RWPE1 (cell line): ENCODE results near the gene MTREX.

ENCODE experiments used
- CTCF ChIA-PET: fragments of 350-600 bp; sonication (Branson Sonifier 250); formaldehyde crosslinking; extraction: SDS; loops from one replicate; lab custom pipeline; 2021; lab: Yijun Ruan, JAX
- POLR2A ChIA-PET: fragments of 400-600 bp; formaldehyde crosslinking; extraction: SDS; loops from one replicate; lab custom pipeline; 2020; ENCODE audit warnings: antibody characterized with exemption; ENCODE audit not compliant: low non-redundant PET; lab: Yijun Ruan, JAX
- DNase-seq: peaks from one replicate; pipeline ENCODE4 v3.0.0; 2012; ENCODE audit warnings: low spot score
- H3K27ac ChIP-seq: fragments of 450-650 bp; 2 replicates; pipeline ENCODE4 v1.5.1; 2017
- CTCF ChIP-seq: fragments of 450-650 bp; conservative IDR thresholded peaks from 2 replicates; pipeline ENCODE4 v1.5.1; 2017; ENCODE audit warnings: low read depth, mild to moderate bottlenecking

MTREX gene

DNA sequence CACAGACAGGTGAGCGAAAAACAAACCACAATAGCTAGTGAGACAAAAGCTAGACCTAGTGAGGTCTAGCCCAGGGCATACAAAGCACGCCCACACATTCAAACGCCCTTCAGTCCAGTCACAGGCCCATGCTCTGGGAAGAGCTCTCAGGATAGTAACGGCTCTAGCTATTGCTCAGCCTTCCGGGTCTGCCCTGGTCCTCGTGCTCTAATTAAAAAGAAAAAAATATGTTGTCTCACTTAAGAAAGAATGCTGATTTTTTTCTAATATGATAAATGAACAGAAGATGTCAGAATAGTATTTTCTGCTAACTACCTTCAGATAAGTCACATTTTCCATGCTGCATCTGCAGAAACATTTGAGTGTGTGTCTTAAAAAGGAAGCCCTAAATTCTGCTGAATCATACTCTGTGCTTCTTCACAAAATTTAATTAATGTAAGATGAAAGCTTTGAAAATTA lies 132.4 kb downstream of the MTREX start:
- no peak for TF ChIP-seq CTCF
- ChIA-PET CTCF (interaction anchor here (0.6 to 1.0 kb wide), 2 partner anchors 45 to 213 kb away, joined by 3 to 4 read pairs; no protein-coding TSS in a partner anchor), POLR2A (no interaction called here)
- DNase-seq = no peak
- no peak overlapping the region for H3K27ac ChIP-seq

GRCh38 chr5:55441107-55441771 lies 133.4 kb downstream of the MTREX start:
- POLR2A ChIA-PET = no interaction called here
- H3K27ac ChIP-seq = no peak overlapping the region
- CTCF ChIA-PET = interaction anchor here (0.6 to 1.0 kb wide), 2 partner anchors 44 to 119 kb away, joined by 3 to 5 read pairs; no protein-coding TSS in a partner anchor
- no peak for DNase-seq
- TF ChIP-seq CTCF = no peak

DNA sequence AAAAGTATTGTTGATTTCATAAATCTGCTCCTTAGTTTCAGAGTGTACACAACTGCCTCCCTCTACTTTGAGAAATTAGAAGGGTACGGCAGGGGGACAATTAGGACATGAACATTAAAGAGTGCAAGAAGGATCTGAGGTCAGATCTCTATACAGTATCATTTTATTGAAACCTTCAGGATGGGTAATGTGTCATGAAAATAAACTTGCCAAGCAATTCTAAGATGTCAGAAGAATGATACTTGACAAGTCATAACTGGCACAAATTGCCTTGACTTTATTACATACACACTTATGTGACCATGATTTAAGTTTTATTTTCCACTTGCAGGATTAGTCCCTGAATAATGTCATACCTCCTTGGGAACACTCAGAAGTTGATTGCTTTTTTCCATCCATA lies 134.2 kb downstream of the MTREX start:
- ChIA-PET CTCF (no interaction called here), POLR2A (no interaction called here)
- DNase-seq = no peak
- no peak for TF ChIP-seq CTCF
- H3K27ac ChIP-seq = no peak overlapping the region

DNA sequence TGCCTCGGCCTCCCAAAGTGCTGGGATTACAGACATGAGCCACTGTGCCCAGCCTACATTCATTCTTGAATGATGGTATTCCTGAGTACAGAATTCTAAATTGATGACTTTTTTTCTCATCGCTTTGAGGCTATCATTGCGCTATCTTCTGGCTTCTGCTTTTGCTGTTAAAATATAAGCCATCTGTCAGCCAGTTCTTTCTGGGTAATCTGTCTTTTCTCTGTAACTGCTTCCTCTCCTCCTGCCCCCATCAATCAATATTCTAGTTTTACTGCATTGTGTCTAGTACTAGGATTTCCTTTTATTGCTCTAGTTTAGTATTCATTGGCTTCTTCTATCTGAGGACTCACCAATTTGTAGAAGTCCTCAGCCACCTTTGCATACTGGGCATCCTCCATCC lies 138.0 kb downstream of the MTREX start:
- TF ChIP-seq CTCF = no peak
- CTCF ChIA-PET = no interaction called here
- POLR2A ChIA-PET = no interaction called here
- no peak for DNase-seq
- H3K27ac ChIP-seq = no peak overlapping the region

- CTCF ChIA-PET = interaction anchor here (0.5 kb wide), 1 partner anchor 31 kb away, joined by 4 read pairs; no protein-coding TSS in a partner anchor
- POLR2A ChIA-PET = no interaction called here
- no peak overlapping the region for H3K27ac ChIP-seq
- no peak for TF ChIP-seq CTCF
- DNase-seq = no peak
These were observed 139.0 kb downstream of the MTREX start for GRCh38 chr5:55446640-55447351.

DNA sequence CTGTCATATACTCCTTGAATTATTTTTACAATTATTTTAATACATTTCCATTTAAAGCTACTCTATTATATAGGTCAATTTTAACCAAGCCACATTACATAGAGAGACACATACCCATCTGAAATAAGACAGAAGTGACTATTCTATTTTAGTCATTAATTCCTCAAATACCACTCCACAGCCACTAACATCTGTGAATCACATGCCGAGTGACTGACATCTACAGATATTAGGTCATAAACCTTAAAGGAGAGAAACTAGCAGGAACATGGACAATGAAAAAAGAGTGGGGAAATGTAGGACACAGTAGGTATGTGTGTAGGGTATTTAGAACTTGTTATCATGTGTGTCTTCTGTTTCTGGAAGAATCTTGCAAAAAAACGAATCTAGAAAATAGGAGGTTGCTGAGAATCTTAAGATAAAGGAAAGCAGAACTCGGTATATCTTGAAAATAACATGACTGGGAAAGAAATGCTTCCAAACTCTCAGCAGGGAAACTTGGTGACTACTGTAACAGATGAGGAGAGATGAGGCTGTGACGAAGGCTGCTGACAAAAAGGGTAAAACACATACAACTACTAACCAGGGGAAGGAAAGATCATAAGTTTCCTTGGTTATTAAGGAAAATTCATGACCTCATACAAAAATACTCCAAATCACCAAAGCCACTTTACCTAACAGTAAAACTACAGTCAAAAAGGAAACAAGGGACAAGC lies 142.4 kb downstream of the MTREX start:
- ChIA-PET CTCF (no interaction called here), POLR2A (no interaction called here)
- no peak overlapping the region for H3K27ac ChIP-seq
- no peak for DNase-seq
- TF ChIP-seq CTCF = no peak
